Measurements from ENCODE around the gene CACNA2D4. TPM values are rescaled to one million over a fixed set of nuclear protein-coding genes. Genes with fewer than 3 reads are reported as not detected.

The CACNA2D4 gene
- total RNA-seq, 1 experiment from 2014 or later: not detected

DNA sequence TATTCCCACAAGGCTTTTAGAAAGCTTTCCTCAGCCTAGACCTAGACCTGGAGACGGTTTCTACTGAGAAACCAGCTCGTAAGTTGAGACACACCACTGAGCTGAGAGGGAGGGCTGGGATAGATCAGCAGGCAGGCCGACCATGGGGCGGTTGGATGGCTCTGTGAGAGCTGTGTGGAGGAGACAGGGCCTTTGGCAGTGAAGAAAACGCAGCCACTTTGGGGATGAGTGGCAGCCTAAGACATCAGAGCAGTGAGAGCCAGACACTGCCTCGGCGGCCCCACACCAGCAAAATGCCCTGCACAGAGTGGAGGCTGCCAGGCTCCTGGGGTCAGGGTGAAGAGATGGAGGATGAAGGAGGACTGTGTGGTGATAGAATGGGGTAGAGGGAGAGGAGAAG, 46.0 kb downstream of the CACNA2D4 start:
- H3K27me3 ChIP-seq (ENCODE audit: low read length): peaks cover 74% of the 10 kb centered on the region
- no peak overlapping the region for H3K9ac ChIP-seq (ENCODE audit: low read length)
- no peaks in the 10 kb centered on the region for H3F3A ChIP-seq (ENCODE audit: low read length, unreplicated experiment)
- no peak for DNase-seq
- no peak overlapping the region for H3K4me3 ChIP-seq (ENCODE audit: low read length)
- ChIA-PET CTCF (no interaction called here), POLR2A (ENCODE audit: unreplicated experiment) (no interaction called here)
- H3K9me2 ChIP-seq (replicated peaks; ENCODE audit: low read length): no peaks in the 10 kb centered on the region
- no peaks in the 10 kb centered on the region for H3K36me3 ChIP-seq (ENCODE audit: low read depth, low read length)
- ATAC-seq: no peak
- no TSS peak for BruUV-seq (replicated peaks)
- no peak overlapping the region for H3K27ac ChIP-seq (ENCODE audit: low read length)
- no peaks in the 10 kb centered on the region for H3K4me1 ChIP-seq (ENCODE audit: insufficient read depth, low read length)
- no peaks in the 10 kb centered on the region for H3K9me3 ChIP-seq (ENCODE audit: low read length)
- no peak overlapping the region for H3K4me2 ChIP-seq (ENCODE audit: low read length)
- H4K20me1 ChIP-seq (ENCODE audit: low read length): no peaks in the 10 kb centered on the region
- no peaks in the 10 kb centered on the region for H3K79me2 ChIP-seq (ENCODE audit: low read length)
- no peak for TF ChIP-seq EZH2 (IDR thresholded peaks at IDR 0.05; ENCODE audit: low read length, unreplicated experiment)
- TF ChIP-seq EZH2phosphoT487 (IDR thresholded peaks at IDR 0.05; ENCODE audit: borderline replicate concordance, low read length): no peak
- TF ChIP-seq, protein P1, sequence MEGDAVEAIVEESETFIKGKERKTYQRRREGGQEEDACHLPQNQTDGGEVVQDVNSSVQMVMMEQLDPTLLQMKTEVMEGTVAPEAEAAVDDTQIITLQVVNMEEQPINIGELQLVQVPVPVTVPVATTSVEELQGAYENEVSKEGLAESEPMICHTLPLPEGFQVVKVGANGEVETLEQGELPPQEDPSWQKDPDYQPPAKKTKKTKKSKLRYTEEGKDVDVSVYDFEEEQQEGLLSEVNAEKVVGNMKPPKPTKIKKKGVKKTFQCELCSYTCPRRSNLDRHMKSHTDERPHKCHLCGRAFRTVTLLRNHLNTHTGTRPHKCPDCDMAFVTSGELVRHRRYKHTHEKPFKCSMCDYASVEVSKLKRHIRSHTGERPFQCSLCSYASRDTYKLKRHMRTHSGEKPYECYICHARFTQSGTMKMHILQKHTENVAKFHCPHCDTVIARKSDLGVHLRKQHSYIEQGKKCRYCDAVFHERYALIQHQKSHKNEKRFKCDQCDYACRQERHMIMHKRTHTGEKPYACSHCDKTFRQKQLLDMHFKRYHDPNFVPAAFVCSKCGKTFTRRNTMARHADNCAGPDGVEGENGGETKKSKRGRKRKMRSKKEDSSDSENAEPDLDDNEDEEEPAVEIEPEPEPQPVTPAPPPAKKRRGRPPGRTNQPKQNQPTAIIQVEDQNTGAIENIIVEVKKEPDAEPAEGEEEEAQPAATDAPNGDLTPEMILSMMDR (conservative IDR thresholded peaks at IDR 0.05; ENCODE audit: low read depth, low read length): no peak
- H2AFZ ChIP-seq (ENCODE audit: low read length): no peak overlapping the region
- intact Hi-C loops (cut with micrococcal nuclease): no loop called here

DNA sequence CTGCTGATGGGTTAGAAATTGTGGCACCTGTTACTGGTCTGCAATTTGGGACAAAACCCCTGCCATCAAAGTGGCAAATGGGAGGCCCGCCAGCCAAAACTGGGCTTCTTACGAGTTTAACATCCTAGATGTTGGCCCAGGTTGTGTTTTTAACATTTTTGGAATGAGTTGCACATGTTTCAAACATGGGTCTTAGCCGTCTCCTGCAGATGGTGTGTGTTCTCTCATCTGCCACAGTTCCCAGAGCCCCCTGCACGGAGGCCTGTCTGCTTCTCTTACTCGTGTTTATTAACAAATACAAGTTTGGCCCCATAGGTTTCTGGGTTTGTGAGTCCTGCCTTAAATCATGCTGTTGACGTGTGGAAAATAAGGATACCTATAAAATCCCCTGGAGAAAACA, 46.5 kb downstream of the CACNA2D4 start:
- Histone ChIP-seq H3K4me1 (ENCODE audit: insufficient read depth, low read length) (no peaks in the 10 kb centered on the region), H3K9me2 (replicated peaks; ENCODE audit: low read length) (no peaks in the 10 kb centered on the region), H4K20me1 (ENCODE audit: low read length) (no peaks in the 10 kb centered on the region), H3K4me2 (ENCODE audit: low read length) (no peak overlapping the region), H3K4me3 (ENCODE audit: low read length) (no peak overlapping the region), H2AFZ (ENCODE audit: low read length) (no peak overlapping the region), H3F3A (ENCODE audit: low read length, unreplicated experiment) (no peaks in the 10 kb centered on the region), H3K9ac (ENCODE audit: low read length) (no peak overlapping the region), H3K9me3 (ENCODE audit: low read length) (no peaks in the 10 kb centered on the region), H3K79me2 (ENCODE audit: low read length) (no peaks in the 10 kb centered on the region), H3K27ac (ENCODE audit: low read length) (no peak overlapping the region), H3K27me3 (ENCODE audit: low read length) (peaks cover 79% of the 10 kb centered on the region), H3K36me3 (ENCODE audit: low read depth, low read length) (no peaks in the 10 kb centered on the region)
- DNase-seq: no peak
- intact Hi-C loops (cut with micrococcal nuclease): no loop called here
- TF ChIP-seq EZH2phosphoT487 (IDR thresholded peaks at IDR 0.05; ENCODE audit: borderline replicate concordance, low read length): no peak
- TF ChIP-seq, protein P1 (conservative IDR thresholded peaks at IDR 0.05; ENCODE audit: low read depth, low read length): no peak
- no peak for TF ChIP-seq EZH2 (IDR thresholded peaks at IDR 0.05; ENCODE audit: low read length, unreplicated experiment)
- no TSS peak for BruUV-seq (replicated peaks)
- ChIA-PET POLR2A (ENCODE audit: unreplicated experiment) (no interaction called here), CTCF (no interaction called here)
- ATAC-seq: no peak

DNA sequence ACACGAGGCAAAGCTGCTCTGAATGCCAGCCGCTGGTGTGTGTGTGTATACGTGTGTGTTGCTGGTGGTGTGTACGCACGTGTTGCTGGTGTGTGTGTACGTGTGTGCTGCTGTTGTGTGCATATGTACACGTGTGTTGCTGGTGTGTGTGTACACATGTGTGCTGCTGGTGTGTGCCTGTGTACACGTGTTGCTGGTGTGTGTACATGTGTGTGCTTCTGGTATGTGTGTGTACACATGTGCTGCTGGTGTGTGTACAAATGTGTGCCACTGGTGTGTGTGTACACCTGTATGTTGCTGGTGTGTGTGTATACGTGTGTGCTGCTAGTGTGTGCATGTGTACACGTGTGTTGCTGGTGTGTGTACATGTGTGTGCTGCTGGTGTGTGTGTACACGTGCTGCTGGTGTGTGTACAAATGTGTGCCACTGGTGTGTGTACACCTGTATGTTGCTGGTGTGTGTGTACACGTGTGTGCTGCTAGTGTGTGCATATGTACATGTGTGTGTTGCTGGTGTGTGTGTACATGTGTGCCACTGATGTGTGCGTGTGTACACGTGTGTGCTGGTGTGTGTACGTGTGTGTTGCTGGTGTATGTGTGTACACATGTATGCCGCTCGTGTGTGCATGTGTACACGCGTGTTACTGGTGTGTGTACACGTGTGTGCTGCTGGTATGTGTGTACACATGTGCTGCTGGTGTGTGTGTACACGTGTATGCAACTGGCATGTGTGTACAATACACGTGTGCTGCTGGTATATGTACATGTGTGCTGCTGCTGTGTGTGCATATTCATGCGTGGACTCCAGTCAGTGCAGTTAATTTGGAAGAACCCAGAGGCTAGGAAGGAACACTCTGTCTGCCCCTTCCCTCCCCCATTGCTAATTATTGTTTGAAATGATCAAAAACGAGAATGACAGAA, 47.2 kb downstream of the CACNA2D4 start:
- H3K9me3 ChIP-seq (ENCODE audit: low read length): no peaks in the 10 kb centered on the region
- CTCF ChIA-PET: no interaction called here
- H3K4me1 ChIP-seq (ENCODE audit: insufficient read depth, low read length): no peaks in the 10 kb centered on the region
- no peaks in the 10 kb centered on the region for H3F3A ChIP-seq (ENCODE audit: low read length, unreplicated experiment)
- H3K4me2 ChIP-seq (ENCODE audit: low read length): no peak overlapping the region
- peaks cover 77% of the 10 kb centered on the region for H3K27me3 ChIP-seq (ENCODE audit: low read length)
- no peak overlapping the region for H2AFZ ChIP-seq (ENCODE audit: low read length)
- TF ChIP-seq, protein P1 (conservative IDR thresholded peaks at IDR 0.05; ENCODE audit: low read depth, low read length): no peak
- TF ChIP-seq EZH2 (IDR thresholded peaks at IDR 0.05; ENCODE audit: low read length, unreplicated experiment): no peak
- TF ChIP-seq EZH2phosphoT487 (IDR thresholded peaks at IDR 0.05; ENCODE audit: borderline replicate concordance, low read length): no peak
- H3K9me2 ChIP-seq (replicated peaks; ENCODE audit: low read length): no peaks in the 10 kb centered on the region
- ATAC-seq: no peak
- no peak overlapping the region for H3K9ac ChIP-seq (ENCODE audit: low read length)
- no peak for DNase-seq
- H4K20me1 ChIP-seq (ENCODE audit: low read length): no peaks in the 10 kb centered on the region
- POLR2A ChIA-PET (ENCODE audit: unreplicated experiment): interaction anchor here (0.6 kb wide), 1 partner anchor 21 kb away, joined by 19 read pairs; no protein-coding TSS in a partner anchor
- H3K79me2 ChIP-seq (ENCODE audit: low read length): no peaks in the 10 kb centered on the region
- no peak overlapping the region for H3K27ac ChIP-seq (ENCODE audit: low read length)
- H3K4me3 ChIP-seq (ENCODE audit: low read length): no peak overlapping the region
- no peaks in the 10 kb centered on the region for H3K36me3 ChIP-seq (ENCODE audit: low read depth, low read length)
- intact Hi-C loops (cut with micrococcal nuclease): no loop called here
- BruUV-seq (replicated peaks): no TSS peak
